ENCODE results near the gene HECTD2. TPM values are rescaled to one million over a fixed set of nuclear protein-coding genes. Genes with fewer than 3 reads are reported as not detected.
A peak's percentile ranks its signal among the peaks of the same experiment; 100 is the strongest.

The HECTD2 gene
- total RNA-seq, 1 experiment from 2014 or later: 5.2 TPM

DNA sequence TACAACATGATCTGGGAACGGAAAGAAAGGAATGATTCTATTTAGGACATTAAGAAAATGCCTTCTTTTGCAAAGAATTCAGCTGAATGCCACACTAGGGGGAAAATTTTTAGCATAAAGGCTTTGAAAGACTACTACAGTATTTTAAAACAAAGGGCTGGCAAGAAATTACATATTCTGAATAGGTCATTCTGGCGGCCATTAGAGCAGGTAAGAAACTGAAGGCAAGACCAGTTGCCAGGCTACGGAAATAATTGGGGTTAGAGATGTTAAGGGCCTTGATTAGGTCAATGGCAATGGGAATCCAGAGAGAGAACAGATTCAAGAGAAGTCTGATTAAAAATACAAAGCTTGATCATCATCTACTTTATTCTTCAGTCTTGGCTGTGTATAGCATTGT lies 3.8 kb upstream of the HECTD2 start:
- Histone ChIP-seq H3K79me2 (ENCODE audit: low read depth) (no peaks in the 10 kb centered on the region), H3K36me3 (ENCODE audit: low read depth) (no peaks in the 10 kb centered on the region), H2AFZ (no peak overlapping the region), H3F3A (ENCODE audit: insufficient read depth, low read depth) (no peaks in the 10 kb centered on the region), H3K27ac (no peak overlapping the region), H3K4me2 (no peak overlapping the region), H3K9me3 (ENCODE audit: insufficient read depth, low read depth) (no peaks in the 10 kb centered on the region), H3K4me1 (replicated peaks; ENCODE audit: insufficient read depth) (peaks cover 4% of the 10 kb centered on the region; the same call in 1 of the 2 replicates), H3K9me2 (ENCODE audit: insufficient read depth) (no peaks in the 10 kb centered on the region), H4K20me1 (ENCODE audit: insufficient read depth) (no peaks in the 10 kb centered on the region), H3K4me3 (no peak overlapping the region), H3K27me3 (ENCODE audit: insufficient read depth, low read depth) (no peaks in the 10 kb centered on the region)
- BruUV-seq (replicated peaks): no TSS peak
- POLR2A ChIA-PET (ENCODE audit: unreplicated experiment): no interaction called here
- TF ChIP-seq, protein P1, sequence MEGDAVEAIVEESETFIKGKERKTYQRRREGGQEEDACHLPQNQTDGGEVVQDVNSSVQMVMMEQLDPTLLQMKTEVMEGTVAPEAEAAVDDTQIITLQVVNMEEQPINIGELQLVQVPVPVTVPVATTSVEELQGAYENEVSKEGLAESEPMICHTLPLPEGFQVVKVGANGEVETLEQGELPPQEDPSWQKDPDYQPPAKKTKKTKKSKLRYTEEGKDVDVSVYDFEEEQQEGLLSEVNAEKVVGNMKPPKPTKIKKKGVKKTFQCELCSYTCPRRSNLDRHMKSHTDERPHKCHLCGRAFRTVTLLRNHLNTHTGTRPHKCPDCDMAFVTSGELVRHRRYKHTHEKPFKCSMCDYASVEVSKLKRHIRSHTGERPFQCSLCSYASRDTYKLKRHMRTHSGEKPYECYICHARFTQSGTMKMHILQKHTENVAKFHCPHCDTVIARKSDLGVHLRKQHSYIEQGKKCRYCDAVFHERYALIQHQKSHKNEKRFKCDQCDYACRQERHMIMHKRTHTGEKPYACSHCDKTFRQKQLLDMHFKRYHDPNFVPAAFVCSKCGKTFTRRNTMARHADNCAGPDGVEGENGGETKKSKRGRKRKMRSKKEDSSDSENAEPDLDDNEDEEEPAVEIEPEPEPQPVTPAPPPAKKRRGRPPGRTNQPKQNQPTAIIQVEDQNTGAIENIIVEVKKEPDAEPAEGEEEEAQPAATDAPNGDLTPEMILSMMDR (conservative IDR thresholded peaks at IDR 0.05): no peak
- TF ChIP-seq EZH2 (IDR thresholded peaks at IDR 0.05; ENCODE audit: low read depth): no peak
- intact Hi-C loops (cut with micrococcal nuclease; ENCODE audit: unreplicated experiment): no loop called here
- CTCF ChIA-PET: no interaction called here
- no peak for DNase-seq

DNA sequence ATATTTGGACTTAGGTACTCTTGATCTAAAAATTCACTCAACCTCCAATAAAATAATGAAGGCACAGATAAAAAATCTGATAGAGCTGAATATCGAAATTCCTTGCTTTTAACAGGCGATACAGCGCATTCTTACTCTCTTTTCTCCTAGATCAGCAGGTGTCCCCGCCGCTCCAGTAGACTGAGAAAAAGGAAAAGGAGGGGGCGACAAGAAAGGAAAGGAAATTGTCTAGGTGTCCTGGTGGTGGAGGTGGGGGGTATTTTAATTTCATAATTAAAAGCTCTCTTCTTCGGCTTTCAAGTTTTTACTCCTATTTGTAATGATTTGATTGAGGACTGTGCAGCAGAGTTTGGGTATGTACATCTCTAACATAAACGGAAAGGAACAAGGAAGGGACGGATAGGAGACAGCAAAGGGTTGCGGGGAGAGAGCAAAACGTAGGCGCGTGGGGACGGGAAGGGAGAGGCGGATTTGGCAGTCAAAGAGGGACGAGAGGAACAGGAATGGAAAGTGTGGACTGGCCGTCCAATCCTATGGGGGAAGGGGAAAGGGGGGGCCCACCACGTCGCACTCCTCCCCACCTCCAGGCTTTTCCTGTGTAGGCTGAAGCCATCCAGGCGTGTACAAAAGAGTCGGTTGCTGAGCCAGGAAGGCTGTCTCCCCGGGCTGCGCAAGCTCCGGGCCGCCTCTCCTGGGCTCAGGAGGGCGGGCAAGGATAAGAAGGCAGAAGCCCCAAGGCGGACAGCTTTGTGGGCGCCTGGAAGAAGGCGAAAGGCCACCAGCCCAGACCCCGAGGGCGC lies 875 bp upstream of the HECTD2 start:
- intact Hi-C loops (cut with micrococcal nuclease; ENCODE audit: unreplicated experiment): no loop called here
- peak overlapping the region; percentile 74 for H3K27ac ChIP-seq
- peak overlapping the region; percentile 70 for H3K4me3 ChIP-seq
- H3F3A ChIP-seq (ENCODE audit: insufficient read depth, low read depth): no peaks in the 10 kb centered on the region
- ChIA-PET POLR2A (ENCODE audit: unreplicated experiment) (interaction anchor here (0.6 kb wide), 1 partner anchor 538 kb away, joined by 3 read pairs; the partner anchor contains the start of gene RPP30), CTCF (interaction anchor here (0.6 kb wide), 1 partner anchor 1183 kb away, joined by 3 read pairs; no protein-coding TSS in a partner anchor)
- no peaks in the 10 kb centered on the region for H3K79me2 ChIP-seq (ENCODE audit: low read depth)
- no peaks in the 10 kb centered on the region for H3K36me3 ChIP-seq (ENCODE audit: low read depth)
- TSS peak; percentile 70 for BruUV-seq (replicated peaks)
- peak overlapping the region; percentile 86 for H3K4me2 ChIP-seq
- DNase-seq: peak; percentile 42 to 60
- H3K9me3 ChIP-seq (ENCODE audit: insufficient read depth, low read depth): no peaks in the 10 kb centered on the region
- TF ChIP-seq, protein P1 (conservative IDR thresholded peaks at IDR 0.05): no peak
- no peak for TF ChIP-seq EZH2 (IDR thresholded peaks at IDR 0.05; ENCODE audit: low read depth)
- H3K4me1 ChIP-seq (replicated peaks; ENCODE audit: insufficient read depth): peaks cover 4% of the 10 kb centered on the region; the same call in 1 of the 2 replicates
- H3K27me3 ChIP-seq (ENCODE audit: insufficient read depth, low read depth): no peaks in the 10 kb centered on the region
- H2AFZ ChIP-seq: peak overlapping the region; percentile 97
- H3K9me2 ChIP-seq (ENCODE audit: insufficient read depth): no peaks in the 10 kb centered on the region
- H4K20me1 ChIP-seq (ENCODE audit: insufficient read depth): no peaks in the 10 kb centered on the region

DNA sequence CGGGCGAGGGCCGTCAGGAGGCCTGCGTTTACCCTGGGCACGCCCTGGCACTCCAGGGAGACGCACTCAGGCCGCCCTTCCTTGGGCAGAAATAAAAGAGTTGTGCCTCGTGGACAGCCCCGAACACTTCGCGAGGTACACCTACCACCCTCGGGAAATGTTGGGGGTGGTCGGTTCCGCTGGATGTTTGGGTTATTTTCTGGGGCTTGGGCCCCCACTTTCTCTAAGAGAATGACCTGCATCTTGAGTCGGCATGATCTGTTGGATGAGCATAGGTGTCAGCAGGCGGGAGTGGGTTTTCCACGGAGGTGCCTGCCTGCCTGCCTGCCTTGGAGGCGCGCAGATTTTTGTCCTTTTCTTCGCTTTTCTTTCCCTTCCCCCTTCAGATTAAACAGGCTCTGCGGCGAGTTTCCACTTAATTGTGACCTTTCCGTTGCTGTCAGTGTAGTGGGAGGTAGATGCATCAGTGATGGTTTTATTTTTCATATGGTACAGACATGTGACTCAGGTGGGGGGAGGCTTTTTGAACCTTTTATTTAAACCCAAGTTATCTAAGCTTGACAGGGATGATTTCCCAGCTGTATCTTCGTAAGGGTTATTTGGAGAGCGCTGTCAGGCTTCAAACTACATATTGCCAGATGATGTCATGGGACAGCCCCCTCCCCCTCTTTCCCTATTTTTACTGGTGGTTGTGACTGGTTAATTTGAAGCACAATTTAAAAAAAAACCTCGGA lies 661 bp downstream of the HECTD2 start:
- CTCF ChIA-PET: interaction anchor here (0.5 kb wide), 1 partner anchor 129 kb away, joined by 3 read pairs; no protein-coding TSS in a partner anchor
- no peak overlapping the region for H3K27ac ChIP-seq
- POLR2A ChIA-PET (ENCODE audit: unreplicated experiment): no interaction called here
- TF ChIP-seq EZH2 (IDR thresholded peaks at IDR 0.05; ENCODE audit: low read depth): no peak
- TF ChIP-seq, protein P1 (conservative IDR thresholded peaks at IDR 0.05): no peak
- H3K79me2 ChIP-seq (ENCODE audit: low read depth): no peaks in the 10 kb centered on the region
- peak overlapping the region; percentile 70 for H3K4me3 ChIP-seq
- H3K4me1 ChIP-seq (replicated peaks; ENCODE audit: insufficient read depth): peaks cover 4% of the 10 kb centered on the region; the same call in 1 of the 2 replicates
- H3K36me3 ChIP-seq (ENCODE audit: low read depth): no peaks in the 10 kb centered on the region
- no peaks in the 10 kb centered on the region for H3K9me3 ChIP-seq (ENCODE audit: insufficient read depth, low read depth)
- no peaks in the 10 kb centered on the region for H3K9me2 ChIP-seq (ENCODE audit: insufficient read depth)
- peak overlapping the region; percentile 72 for H3K4me2 ChIP-seq
- TSS peak; percentile 35 for BruUV-seq (replicated peaks)
- no peaks in the 10 kb centered on the region for H3K27me3 ChIP-seq (ENCODE audit: insufficient read depth, low read depth)
- intact Hi-C loops (cut with micrococcal nuclease; ENCODE audit: unreplicated experiment): loop anchor here (2.0 kb wide), 1 partner anchor 502 kb away; no protein-coding TSS in a partner anchor
- no peaks in the 10 kb centered on the region for H3F3A ChIP-seq (ENCODE audit: insufficient read depth, low read depth)
- H4K20me1 ChIP-seq (ENCODE audit: insufficient read depth): no peaks in the 10 kb centered on the region
- no peak for DNase-seq
- peak overlapping the region; percentile 81 for H2AFZ ChIP-seq
